Neural cell (in vitro differentiated cells): ENCODE data around the gene VANGL1. TPM values are rescaled to one million over a fixed set of nuclear protein-coding genes. Genes with fewer than 3 reads are reported as not detected.
"Not testable (repeated sequence)": the region's sequence is repeated elsewhere in the genome, so short reads cannot be mapped to it uniquely, and the experiment has no call there.

Experiments used
- H2AFZ ChIP-seq: fragments of 200-600, 300-800 bp; sonication (generic), shearing (Covaris generic); 2 replicates; pipeline ENCODE4 v1.6.0; 2014; ENCODE audit warnings: low read depth, mild to moderate bottlenecking, antibody characterized with exemption, low read length, moderate library complexity
- H3F3A ChIP-seq: fragments of 200-600 bp; shearing (Covaris generic); 2 replicates; pipeline ENCODE4 v1.6.1; 2016; ENCODE audit warnings: mild to moderate bottlenecking, moderate library complexity, mixed read lengths, antibody characterized with exemption, low read length; ENCODE audit not compliant: insufficient read depth, poor library complexity, severe bottlenecking
- H3K27ac ChIP-seq: fragments of 200-600, 300-800 bp; sonication (generic), shearing (Covaris generic); 2 replicates; pipeline ENCODE4 v1.5.1; 2014; ENCODE audit warnings: mild to moderate bottlenecking, low read length, moderate library complexity
- H3K27me3 ChIP-seq: fragments of 300-800, 200-600 bp; sonication (generic), shearing (Covaris generic); 2 replicates; pipeline ENCODE4 v1.6.0; 2014; ENCODE audit warnings: mild to moderate bottlenecking, low read depth, low read length, moderate library complexity; ENCODE audit not compliant: insufficient read depth
- H3K36me3 ChIP-seq: fragments of 300-800, 200-600 bp; sonication (generic), shearing (Covaris generic); 2 replicates; pipeline ENCODE4 v1.5.1; 2014; ENCODE audit warnings: mild to moderate bottlenecking, antibody characterized with exemption, low read length, moderate library complexity; ENCODE audit not compliant: insufficient read depth
- H3K4me2 ChIP-seq: fragments of 300-800, 200-600 bp; sonication (generic), shearing (Covaris generic); 2 replicates; pipeline ENCODE4 v1.6.0; 2014; ENCODE audit warnings: mild to moderate bottlenecking, low read length
- H3K4me3 ChIP-seq: fragments of 300-800, 200-600 bp; sonication (generic), shearing (Covaris generic); 2 replicates; pipeline ENCODE4 v1.5.1; 2014; ENCODE audit warnings: mild to moderate bottlenecking, low read length, moderate library complexity
- H3K79me2 ChIP-seq: fragments of 200-600 bp; shearing (Covaris generic); replicated peaks from 2 replicates; pipeline ENCODE4 v1.6.0; 2014; ENCODE audit warnings: mild to moderate bottlenecking, low read length, moderate library complexity; ENCODE audit not compliant: insufficient read depth
- H3K9ac ChIP-seq: fragments of 300-800, 200-600 bp; sonication (generic), shearing (Covaris generic); 2 replicates; pipeline ENCODE4 v1.6.1; 2016; ENCODE audit warnings: mild to moderate bottlenecking, low read length, mixed read lengths
- H3K9me2 ChIP-seq: fragments of 200-600 bp; shearing (Covaris generic); 2 replicates; pipeline ENCODE4 v1.6.1; 2016; ENCODE audit warnings: mild to moderate bottlenecking, low read length, mixed read lengths; ENCODE audit not compliant: insufficient read depth
- H3K9me3 ChIP-seq: fragments of 200-600, 300-800 bp; sonication (generic), shearing (Covaris generic); 2 replicates; pipeline ENCODE4 v1.6.1; 2016; ENCODE audit warnings: mild to moderate bottlenecking, mixed run types, low read length, moderate library complexity, mixed read lengths
- H4K20me1 ChIP-seq: fragments of 200-600 bp; shearing (Covaris generic); 2 replicates; pipeline ENCODE4 v1.6.1; 2016; ENCODE audit warnings: mild to moderate bottlenecking, mixed run types; ENCODE audit not compliant: insufficient read depth
- CTCF ChIP-seq: fragments of 450-650 bp; IDR thresholded peaks from 2 replicates; pipeline ENCODE4 v1.5.1; 2014; ENCODE audit warnings: antibody characterized with exemption, mild to moderate bottlenecking, moderate library complexity; ENCODE audit not compliant: poor library complexity, severe bottlenecking
- EP300 ChIP-seq: fragments of 450-650 bp; conservative IDR thresholded peaks from 2 replicates; pipeline ENCODE4 v1.6.1; 2014; ENCODE audit warnings: antibody characterized with exemption, mild to moderate bottlenecking, moderate library complexity; ENCODE audit not compliant: poor library complexity, severe bottlenecking
- EZH2 ChIP-seq: fragments of 200-600, 300-800 bp; shearing (Covaris generic), sonication (generic); IDR thresholded peaks from 2 replicates; pipeline ENCODE4 v1.6.1; 2014; ENCODE audit warnings: antibody characterized with exemption, low read length, borderline replicate concordance, mild to moderate bottlenecking; ENCODE audit not compliant: insufficient read depth, poor library complexity, severe bottlenecking
- MXI1 ChIP-seq: fragments of 450-650 bp; conservative IDR thresholded peaks from 2 replicates; pipeline ENCODE4 v1.6.1; 2014; ENCODE audit warnings: antibody characterized with exemption, mild to moderate bottlenecking; ENCODE audit not compliant: poor library complexity, severe bottlenecking
- POLR2AphosphoS5 ChIP-seq: IDR thresholded peaks from 2 replicates; pipeline ENCODE4 v1.6.1; 2012
- RAD21 ChIP-seq: fragments of 450-650 bp; conservative IDR thresholded peaks from 2 replicates; pipeline ENCODE4 v1.6.1; 2014; ENCODE audit warnings: antibody characterized with exemption, mild to moderate bottlenecking, moderate library complexity
- SMC3 ChIP-seq: fragments of 450-650 bp; conservative IDR thresholded peaks from 2 replicates; pipeline ENCODE4 v1.6.1; 2014; ENCODE audit warnings: antibody characterized with exemption, mild to moderate bottlenecking, moderate library complexity; ENCODE audit not compliant: poor library complexity
- TAF1 ChIP-seq: IDR thresholded peaks from 2 replicates; pipeline ENCODE4 v1.6.1; 2012; ENCODE audit warnings: low read depth
- polyA plus RNA-seq: library from polyadenylated mRNA; depleted of rRNA; stranded (reverse); fragments of >200 nt; gene quantifications from 2 replicates; pipeline ENCODE4 v1.2.3, GENCODE V29; 2014
- TF ChIP-seq, protein P1 (sequence below): IDR thresholded peaks from 2 replicates; pipeline ENCODE4 v1.6.1; 2012; ENCODE audit warnings: borderline replicate concordance

VANGL1 gene
- polyA plus RNA-seq, 1 donor from 2014 or later: 0.53 TPM

- H3K4me2 ChIP-seq: no peak overlapping the region
- H3K9me3 ChIP-seq: no peaks in the 10 kb centered on the region
- no peak overlapping the region for H2AFZ ChIP-seq
- TF ChIP-seq MXI1 (no peak), CTCF (no peak), EZH2 (no peak), POLR2AphosphoS5 (no peak), TAF1 (no peak), RAD21 (no peak), SMC3 (no peak), EP300 (no peak)
- TF ChIP-seq, protein P1, sequence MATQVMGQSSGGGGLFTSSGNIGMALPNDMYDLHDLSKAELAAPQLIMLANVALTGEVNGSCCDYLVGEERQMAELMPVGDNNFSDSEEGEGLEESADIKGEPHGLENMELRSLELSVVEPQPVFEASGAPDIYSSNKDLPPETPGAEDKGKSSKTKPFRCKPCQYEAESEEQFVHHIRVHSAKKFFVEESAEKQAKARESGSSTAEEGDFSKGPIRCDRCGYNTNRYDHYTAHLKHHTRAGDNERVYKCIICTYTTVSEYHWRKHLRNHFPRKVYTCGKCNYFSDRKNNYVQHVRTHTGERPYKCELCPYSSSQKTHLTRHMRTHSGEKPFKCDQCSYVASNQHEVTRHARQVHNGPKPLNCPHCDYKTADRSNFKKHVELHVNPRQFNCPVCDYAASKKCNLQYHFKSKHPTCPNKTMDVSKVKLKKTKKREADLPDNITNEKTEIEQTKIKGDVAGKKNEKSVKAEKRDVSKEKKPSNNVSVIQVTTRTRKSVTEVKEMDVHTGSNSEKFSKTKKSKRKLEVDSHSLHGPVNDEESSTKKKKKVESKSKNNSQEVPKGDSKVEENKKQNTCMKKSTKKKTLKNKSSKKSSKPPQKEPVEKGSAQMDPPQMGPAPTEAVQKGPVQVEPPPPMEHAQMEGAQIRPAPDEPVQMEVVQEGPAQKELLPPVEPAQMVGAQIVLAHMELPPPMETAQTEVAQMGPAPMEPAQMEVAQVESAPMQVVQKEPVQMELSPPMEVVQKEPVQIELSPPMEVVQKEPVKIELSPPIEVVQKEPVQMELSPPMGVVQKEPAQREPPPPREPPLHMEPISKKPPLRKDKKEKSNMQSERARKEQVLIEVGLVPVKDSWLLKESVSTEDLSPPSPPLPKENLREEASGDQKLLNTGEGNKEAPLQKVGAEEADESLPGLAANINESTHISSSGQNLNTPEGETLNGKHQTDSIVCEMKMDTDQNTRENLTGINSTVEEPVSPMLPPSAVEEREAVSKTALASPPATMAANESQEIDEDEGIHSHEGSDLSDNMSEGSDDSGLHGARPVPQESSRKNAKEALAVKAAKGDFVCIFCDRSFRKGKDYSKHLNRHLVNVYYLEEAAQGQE: no peak
- no peak overlapping the region for H3K27ac ChIP-seq
- no peak overlapping the region for H3K9ac ChIP-seq
- H3K27me3 ChIP-seq: no peaks in the 10 kb centered on the region
- no peaks in the 10 kb centered on the region for H3K36me3 ChIP-seq
- H3K79me2 ChIP-seq: no peaks in the 10 kb centered on the region
- no peaks in the 10 kb centered on the region for H3K9me2 ChIP-seq
- no peak overlapping the region for H3K4me3 ChIP-seq
- no peaks in the 10 kb centered on the region for H4K20me1 ChIP-seq
- H3F3A ChIP-seq: no peaks in the 10 kb centered on the region
Observed at GRCh38 chr1:115630342-115630741, 11.4 kb upstream of the VANGL1 start.

- Histone ChIP-seq H3K9ac (no peak overlapping the region), H3K9me2 (no peaks in the 10 kb centered on the region), H4K20me1 (no peaks in the 10 kb centered on the region), H3K79me2 (no peaks in the 10 kb centered on the region), H2AFZ (no peak overlapping the region), H3K27ac (no peak overlapping the region), H3K9me3 (no peaks in the 10 kb centered on the region), H3K4me3 (no peak overlapping the region), H3F3A (no peaks in the 10 kb centered on the region), H3K4me2 (no peak overlapping the region), H3K27me3 (no peaks in the 10 kb centered on the region), H3K36me3 (no peaks in the 10 kb centered on the region)
- TF ChIP-seq CTCF (no peak), EP300 (no peak), MXI1 (no peak), SMC3 (no peak), POLR2AphosphoS5 (no peak), RAD21 (no peak), EZH2 (no peak), TAF1 (no peak)
- TF ChIP-seq, protein P1: no peak
Observed at GRCh38 chr1:115632251-115633026, 9.3 kb upstream of the VANGL1 start.

DNA sequence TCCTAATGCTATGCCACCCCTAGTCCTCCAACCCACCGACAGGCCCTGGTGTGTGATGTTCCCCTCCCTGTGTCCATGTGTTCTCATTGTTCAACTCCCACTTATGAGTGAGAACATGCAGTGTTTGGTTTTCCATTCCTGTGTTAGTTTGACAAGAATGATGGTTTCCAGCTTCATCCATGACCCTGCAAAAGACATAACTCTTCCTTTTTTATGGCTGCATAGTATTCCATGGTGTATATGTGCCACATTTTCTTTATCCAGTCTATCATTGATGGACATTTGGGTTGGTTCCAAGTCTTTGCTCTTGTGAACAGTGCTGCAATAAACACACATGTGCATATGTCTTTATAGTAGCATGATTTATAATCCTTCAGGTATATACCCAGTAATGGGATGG is 8.2 kb upstream of the VANGL1 start:
- H3K4me2 ChIP-seq, H4K20me1 ChIP-seq, H3F3A ChIP-seq, H3K27ac ChIP-seq, H3K4me3 ChIP-seq, H3K9me3 ChIP-seq, H3K36me3 ChIP-seq, H3K79me2 ChIP-seq, H3K9ac ChIP-seq, H3K27me3 ChIP-seq, H2AFZ ChIP-seq, H3K9me2 ChIP-seq: not testable (repeated sequence)
